ENCODE results near the gene CKB.

GRCh38 chr14:103500148-103500990, 22.3 kb downstream of the CKB start:
- TF ChIP-seq EZH2 (IDR thresholded peaks at IDR 0.05; ENCODE audit: borderline replicate concordance, insufficient read depth, low read depth, low read length, poor library complexity, severe bottlenecking) (no peak), CTCF (IDR thresholded peaks at IDR 0.05) (peak; percentile 96)
